HEK293 (cell line): Measurements from ENCODE around the gene KLK4.

Source experiments
- CTCF ChIA-PET: fragments of 350-600 bp; formaldehyde crosslinking; extraction: SDS; loops from one replicate; lab custom pipeline; 2021; ENCODE audit warnings: antibody characterized with exemption; lab: Yijun Ruan, JAX
- POLR2A ChIA-PET: fragments of 300-600 bp; formaldehyde crosslinking; extraction: SDS; loops from one replicate; lab custom pipeline; 2020; ENCODE audit warnings: antibody characterized with exemption, inconsistent platforms; lab: Yijun Ruan, JAX
- H3K27ac ChIP-seq: fragments of 200-500 bp; sonication (Bioruptor generic); 2 replicates; pipeline ENCODE4 v1.5.1; 2014; ENCODE audit warnings: low read depth, low read length, control low read depth, inconsistent platforms; ENCODE audit errors: extremely low read depth
- H3K36me3 ChIP-seq, 2 experiments: fragments of 200-500 bp in 1 of 2; sonication (Bioruptor generic) in 1 of 2; 1 replicate in 1 of 2; 2 replicates in 1 of 2; pipeline ENCODE4 v1.5.1; 2014 to 2017; ENCODE audit warnings: inconsistent platforms in 2 of 2, low read length in 2 of 2; ENCODE audit not compliant: control insufficient read depth in 2 of 2, insufficient read depth in 1 of 2
- H3K4me1 ChIP-seq: fragments of 200-500 bp; sonication (Bioruptor generic); 2 replicates; pipeline ENCODE4 v1.5.1; 2014; ENCODE audit warnings: mild to moderate bottlenecking, low read length, inconsistent platforms; ENCODE audit not compliant: control insufficient read depth, insufficient read depth
- H3K4me3 ChIP-seq: 2 replicates; pipeline ENCODE4 v1.5.1; 2011; ENCODE audit warnings: low read depth, mild to moderate bottlenecking, control low read depth, low read length, moderate library complexity
- H3K9me3 ChIP-seq: fragments of 200-500 bp; sonication (Bioruptor generic); 2 replicates; pipeline ENCODE4 v1.5.1; 2014; ENCODE audit warnings: low read depth, low read length, inconsistent platforms; ENCODE audit not compliant: control insufficient read depth, insufficient read depth
- EGR2 ChIP-seq: fragments of 450-650 bp; formaldehyde crosslinking; IDR thresholded peaks from 2 replicates; pipeline ENCODE4 v1.5.1; 2016; ENCODE audit warnings: low read depth, missing biosample characterization, missing genetic modification characterization
- FEZF1 ChIP-seq: fragments of 450-650 bp; formaldehyde crosslinking; IDR thresholded peaks from 2 replicates; pipeline ENCODE4 v1.5.1; 2016; ENCODE audit warnings: missing biosample characterization, missing genetic modification characterization
- MEIS1 ChIP-seq: sonication (generic); formaldehyde crosslinking; IDR thresholded peaks from 2 replicates; pipeline ENCODE4 v1.8.1; 2022; ENCODE audit warnings: missing genetic modification reagents, mild to moderate bottlenecking, borderline replicate concordance
- ZBTB17 ChIP-seq: fragments of 450-650 bp; formaldehyde crosslinking; IDR thresholded peaks from 2 replicates; pipeline ENCODE4 v1.5.1; 2016; ENCODE audit warnings: missing biosample characterization, missing genetic modification characterization
- ZFHX2 ChIP-seq: fragments of 450-650 bp; formaldehyde crosslinking; conservative IDR thresholded peaks from 2 replicates; pipeline ENCODE4 v1.5.1; 2016; ENCODE audit warnings: missing biosample characterization, missing genetic modification characterization
- ZIC2 ChIP-seq: fragments of 450-650 bp; formaldehyde crosslinking; IDR thresholded peaks from 2 replicates; pipeline ENCODE4 v1.5.1; 2016; ENCODE audit warnings: missing biosample characterization, missing genetic modification characterization
- ZNF10 ChIP-seq: fragments of 450-650 bp; formaldehyde crosslinking; IDR thresholded peaks from 2 replicates; pipeline ENCODE4 v1.5.1; 2017; ENCODE audit warnings: missing biosample characterization, missing genetic modification characterization
- ZNF214 ChIP-seq: fragments of 450-650 bp; formaldehyde crosslinking; IDR thresholded peaks from 2 replicates; pipeline ENCODE4 v1.5.1; 2017; ENCODE audit warnings: missing biosample characterization, mild to moderate bottlenecking, missing genetic modification characterization, borderline replicate concordance
- ZNF350 ChIP-seq: fragments of 450-650 bp; formaldehyde crosslinking; IDR thresholded peaks from 2 replicates; pipeline ENCODE4 v1.5.0; 2017; ENCODE audit warnings: missing biosample characterization, mild to moderate bottlenecking, missing genetic modification characterization
- ZNF394 ChIP-seq: fragments of 450-650 bp; formaldehyde crosslinking; IDR thresholded peaks from 2 replicates; pipeline ENCODE4 v1.5.1; 2016; ENCODE audit warnings: missing biosample characterization, missing genetic modification characterization, mild to moderate bottlenecking, moderate library complexity, borderline replicate concordance
- ZNF529 ChIP-seq: fragments of 450-650 bp; formaldehyde crosslinking; IDR thresholded peaks from 2 replicates; pipeline ENCODE4 v1.5.1; 2017; ENCODE audit warnings: missing genetic modification characterization, missing biosample characterization; ENCODE audit not compliant: insufficient replicate concordance
- ZNF707 ChIP-seq: fragments of 450-650 bp; formaldehyde crosslinking; IDR thresholded peaks from 2 replicates; pipeline ENCODE4 v1.5.1; 2016; ENCODE audit warnings: missing biosample characterization, missing genetic modification characterization
- ZXDB ChIP-seq: fragments of 450-650 bp; formaldehyde crosslinking; IDR thresholded peaks from 2 replicates; pipeline ENCODE4 v1.5.1; 2016; ENCODE audit warnings: missing biosample characterization, missing genetic modification characterization
- TF ChIP-seq, protein P1 (sequence below): IDR thresholded peaks from 2 replicates; pipeline ENCODE4 v1.6.1; 2011; ENCODE audit warnings: mild to moderate bottlenecking, low read depth, low read length, borderline replicate concordance
- TF ChIP-seq, protein P2 (sequence below): fragments of 450-650 bp; formaldehyde crosslinking; IDR thresholded peaks from 2 replicates; pipeline ENCODE4 v1.5.1; 2016; ENCODE audit warnings: missing biosample characterization, missing genetic modification characterization
- TF ChIP-seq, protein P3 (sequence below): sonication (generic); formaldehyde crosslinking; IDR thresholded peaks from 2 replicates; pipeline ENCODE4 v1.8.1; 2022; ENCODE audit warnings: mild to moderate bottlenecking, moderate library complexity, missing genetic modification reagents
- TF ChIP-seq, protein P4 (sequence below): fragments of 450-650 bp; formaldehyde crosslinking; IDR thresholded peaks from 2 replicates; pipeline ENCODE4 v1.5.0; 2017; ENCODE audit warnings: missing biosample characterization, missing genetic modification characterization, borderline replicate concordance
- TF ChIP-seq, protein P5 (sequence below): fragments of 450-650 bp; formaldehyde crosslinking; conservative IDR thresholded peaks from 2 replicates; pipeline ENCODE4 v1.5.1; 2016; ENCODE audit warnings: low read depth, missing biosample characterization, missing genetic modification characterization
- TF ChIP-seq, protein P6 (sequence below): fragments of 450-650 bp; formaldehyde crosslinking; IDR thresholded peaks from 2 replicates; pipeline ENCODE4 v1.5.1; 2016; ENCODE audit warnings: missing biosample characterization, missing genetic modification characterization

Gene KLK4

DNA sequence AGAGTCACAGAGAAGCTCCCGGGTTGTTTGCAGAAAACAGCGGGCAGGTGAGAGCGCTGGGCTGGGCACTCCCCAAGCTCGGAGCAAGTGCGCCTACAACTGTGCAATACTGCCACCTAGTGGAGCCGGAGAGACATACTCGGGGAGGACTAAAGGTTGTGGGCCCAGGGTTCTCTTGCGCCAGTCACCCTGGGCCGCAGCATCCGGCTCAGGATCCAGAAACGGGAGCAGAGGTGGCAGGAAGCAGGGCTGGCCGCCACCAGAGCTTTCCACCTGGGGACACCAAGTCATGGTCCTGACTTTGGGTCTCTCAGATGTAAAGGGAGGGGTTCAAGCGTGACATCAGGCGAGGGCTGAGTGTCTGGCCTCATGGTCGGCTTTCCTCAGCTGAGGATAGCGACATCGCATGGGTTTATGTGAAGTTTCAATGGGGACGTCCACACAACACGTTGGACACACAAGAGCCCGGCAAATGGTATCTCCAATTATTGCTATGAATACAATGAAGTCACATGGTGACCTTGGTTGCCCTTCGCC is 11.2 kb upstream of the KLK4 start (continued):
- TF ChIP-seq, protein P1, sequence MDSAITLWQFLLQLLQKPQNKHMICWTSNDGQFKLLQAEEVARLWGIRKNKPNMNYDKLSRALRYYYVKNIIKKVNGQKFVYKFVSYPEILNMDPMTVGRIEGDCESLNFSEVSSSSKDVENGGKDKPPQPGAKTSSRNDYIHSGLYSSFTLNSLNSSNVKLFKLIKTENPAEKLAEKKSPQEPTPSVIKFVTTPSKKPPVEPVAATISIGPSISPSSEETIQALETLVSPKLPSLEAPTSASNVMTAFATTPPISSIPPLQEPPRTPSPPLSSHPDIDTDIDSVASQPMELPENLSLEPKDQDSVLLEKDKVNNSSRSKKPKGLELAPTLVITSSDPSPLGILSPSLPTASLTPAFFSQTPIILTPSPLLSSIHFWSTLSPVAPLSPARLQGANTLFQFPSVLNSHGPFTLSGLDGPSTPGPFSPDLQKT = no peak
- no peak for TF ChIP-seq MEIS1 (CRISPR knock-in tag)
- TF ChIP-seq ZNF529 (tag by site-specific recombination) = no peak
- TF ChIP-seq, protein P2, sequence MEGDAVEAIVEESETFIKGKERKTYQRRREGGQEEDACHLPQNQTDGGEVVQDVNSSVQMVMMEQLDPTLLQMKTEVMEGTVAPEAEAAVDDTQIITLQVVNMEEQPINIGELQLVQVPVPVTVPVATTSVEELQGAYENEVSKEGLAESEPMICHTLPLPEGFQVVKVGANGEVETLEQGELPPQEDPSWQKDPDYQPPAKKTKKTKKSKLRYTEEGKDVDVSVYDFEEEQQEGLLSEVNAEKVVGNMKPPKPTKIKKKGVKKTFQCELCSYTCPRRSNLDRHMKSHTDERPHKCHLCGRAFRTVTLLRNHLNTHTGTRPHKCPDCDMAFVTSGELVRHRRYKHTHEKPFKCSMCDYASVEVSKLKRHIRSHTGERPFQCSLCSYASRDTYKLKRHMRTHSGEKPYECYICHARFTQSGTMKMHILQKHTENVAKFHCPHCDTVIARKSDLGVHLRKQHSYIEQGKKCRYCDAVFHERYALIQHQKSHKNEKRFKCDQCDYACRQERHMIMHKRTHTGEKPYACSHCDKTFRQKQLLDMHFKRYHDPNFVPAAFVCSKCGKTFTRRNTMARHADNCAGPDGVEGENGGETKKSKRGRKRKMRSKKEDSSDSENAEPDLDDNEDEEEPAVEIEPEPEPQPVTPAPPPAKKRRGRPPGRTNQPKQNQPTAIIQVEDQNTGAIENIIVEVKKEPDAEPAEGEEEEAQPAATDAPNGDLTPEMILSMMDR = peak; percentile 84
- TF ChIP-seq ZBTB17 (tag by site-specific recombination) = peak; percentile 12; the same call in 1 of the 2 replicates
- no peak for TF ChIP-seq ZNF214 (tag by site-specific recombination)

DNA sequence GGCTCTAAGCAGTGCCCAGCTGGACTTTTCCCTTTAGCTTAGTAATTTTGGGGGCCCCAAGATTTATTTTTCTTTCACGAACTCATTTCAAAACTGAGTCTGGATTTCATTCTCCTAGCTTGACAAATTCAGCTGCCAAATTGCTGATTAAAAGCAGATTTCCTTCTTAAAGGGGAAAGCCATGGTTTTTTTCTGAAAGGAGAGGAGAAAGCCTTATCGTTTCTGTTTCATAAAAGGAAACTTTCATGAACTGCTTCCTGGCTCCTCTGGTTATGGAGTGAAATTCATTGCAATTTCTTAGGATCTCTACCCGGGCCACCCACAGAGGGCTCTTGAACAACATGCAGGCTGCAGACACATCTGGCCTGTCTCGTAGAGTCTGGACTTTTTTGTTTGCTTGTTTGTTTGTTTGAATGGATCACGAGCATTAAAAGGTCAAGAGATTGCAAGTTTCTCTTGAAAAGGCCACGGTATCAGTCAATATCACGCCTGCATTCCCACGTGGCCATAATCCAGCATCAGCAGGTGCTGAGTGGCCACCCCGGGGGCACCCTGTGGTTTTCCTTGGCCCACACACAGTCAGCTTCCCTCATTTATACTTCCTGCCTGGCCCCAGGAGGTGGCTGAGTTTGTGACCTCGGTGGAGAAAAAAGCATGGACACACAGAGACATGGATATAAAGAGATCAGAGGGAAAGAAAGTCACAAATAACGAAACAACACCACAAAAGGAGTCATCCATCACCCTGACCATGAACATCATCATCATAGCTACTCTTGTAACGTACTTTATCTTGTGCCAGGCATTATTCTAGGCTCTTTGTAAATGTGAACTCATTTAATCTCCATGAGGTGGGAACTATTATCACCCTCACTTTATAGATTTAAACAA is 10.5 kb upstream of the KLK4 start:
- no peak overlapping the region for H3K27ac ChIP-seq
- H3K36me3 ChIP-seq = no peaks in the 10 kb centered on the region
- ChIA-PET CTCF (interaction anchor here (0.6 to 5.2 kb wide), 60 partner anchors 9 to 1419 kb away, joined by 3 to 79 read pairs (median 5); partner anchors contain the start of genes ACP4, KLK1, KLK15 and KLK4), POLR2A (interaction anchor here (0.5 to 1.8 kb wide), 4 partner anchors 39 to 197 kb away, joined by 3 to 31 read pairs (median 12); no protein-coding TSS in a partner anchor)
- no peaks in the 10 kb centered on the region for H3K9me3 ChIP-seq
- H3K4me3 ChIP-seq = no peak overlapping the region
- H3K4me1 ChIP-seq = peaks cover 3% of the 10 kb centered on the region
- TF ChIP-seq ZFHX2 (tag by site-specific recombination) = peak; percentile 56
- peak; percentile 82 for TF ChIP-seq ZNF10 (tag by site-specific recombination)
- TF ChIP-seq EGR2 = peak; percentile 43
- TF ChIP-seq ZNF350 (tag by site-specific recombination) = no peak
- peak; percentile 99 for TF ChIP-seq ZIC2 (tag by site-specific recombination)
- TF ChIP-seq, protein P3, sequence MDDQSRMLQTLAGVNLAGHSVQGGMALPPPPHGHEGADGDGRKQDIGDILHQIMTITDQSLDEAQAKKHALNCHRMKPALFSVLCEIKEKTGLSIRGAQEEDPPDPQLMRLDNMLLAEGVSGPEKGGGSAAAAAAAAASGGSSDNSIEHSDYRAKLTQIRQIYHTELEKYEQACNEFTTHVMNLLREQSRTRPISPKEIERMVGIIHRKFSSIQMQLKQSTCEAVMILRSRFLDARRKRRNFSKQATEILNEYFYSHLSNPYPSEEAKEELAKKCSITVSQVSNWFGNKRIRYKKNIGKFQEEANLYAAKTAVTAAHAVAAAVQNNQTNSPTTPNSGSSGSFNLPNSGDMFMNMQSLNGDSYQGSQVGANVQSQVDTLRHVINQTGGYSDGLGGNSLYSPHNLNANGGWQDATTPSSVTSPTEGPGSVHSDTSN (CRISPR knock-in tag) = no peak
- TF ChIP-seq, protein P4, sequence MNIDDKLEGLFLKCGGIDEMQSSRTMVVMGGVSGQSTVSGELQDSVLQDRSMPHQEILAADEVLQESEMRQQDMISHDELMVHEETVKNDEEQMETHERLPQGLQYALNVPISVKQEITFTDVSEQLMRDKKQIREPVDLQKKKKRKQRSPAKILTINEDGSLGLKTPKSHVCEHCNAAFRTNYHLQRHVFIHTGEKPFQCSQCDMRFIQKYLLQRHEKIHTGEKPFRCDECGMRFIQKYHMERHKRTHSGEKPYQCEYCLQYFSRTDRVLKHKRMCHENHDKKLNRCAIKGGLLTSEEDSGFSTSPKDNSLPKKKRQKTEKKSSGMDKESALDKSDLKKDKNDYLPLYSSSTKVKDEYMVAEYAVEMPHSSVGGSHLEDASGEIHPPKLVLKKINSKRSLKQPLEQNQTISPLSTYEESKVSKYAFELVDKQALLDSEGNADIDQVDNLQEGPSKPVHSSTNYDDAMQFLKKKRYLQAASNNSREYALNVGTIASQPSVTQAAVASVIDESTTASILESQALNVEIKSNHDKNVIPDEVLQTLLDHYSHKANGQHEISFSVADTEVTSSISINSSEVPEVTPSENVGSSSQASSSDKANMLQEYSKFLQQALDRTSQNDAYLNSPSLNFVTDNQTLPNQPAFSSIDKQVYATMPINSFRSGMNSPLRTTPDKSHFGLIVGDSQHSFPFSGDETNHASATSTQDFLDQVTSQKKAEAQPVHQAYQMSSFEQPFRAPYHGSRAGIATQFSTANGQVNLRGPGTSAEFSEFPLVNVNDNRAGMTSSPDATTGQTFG (tag by site-specific recombination) = no peak
- no peak for TF ChIP-seq ZNF707 (tag by site-specific recombination)
- peak; percentile 19; the same call in 1 of the 2 replicates for TF ChIP-seq FEZF1 (tag by site-specific recombination)
- TF ChIP-seq ZNF394 (tag by site-specific recombination) = 0 out of 2 replicates have a peak, but pooled peaks have one; percentile 12
- TF ChIP-seq, protein P5, sequence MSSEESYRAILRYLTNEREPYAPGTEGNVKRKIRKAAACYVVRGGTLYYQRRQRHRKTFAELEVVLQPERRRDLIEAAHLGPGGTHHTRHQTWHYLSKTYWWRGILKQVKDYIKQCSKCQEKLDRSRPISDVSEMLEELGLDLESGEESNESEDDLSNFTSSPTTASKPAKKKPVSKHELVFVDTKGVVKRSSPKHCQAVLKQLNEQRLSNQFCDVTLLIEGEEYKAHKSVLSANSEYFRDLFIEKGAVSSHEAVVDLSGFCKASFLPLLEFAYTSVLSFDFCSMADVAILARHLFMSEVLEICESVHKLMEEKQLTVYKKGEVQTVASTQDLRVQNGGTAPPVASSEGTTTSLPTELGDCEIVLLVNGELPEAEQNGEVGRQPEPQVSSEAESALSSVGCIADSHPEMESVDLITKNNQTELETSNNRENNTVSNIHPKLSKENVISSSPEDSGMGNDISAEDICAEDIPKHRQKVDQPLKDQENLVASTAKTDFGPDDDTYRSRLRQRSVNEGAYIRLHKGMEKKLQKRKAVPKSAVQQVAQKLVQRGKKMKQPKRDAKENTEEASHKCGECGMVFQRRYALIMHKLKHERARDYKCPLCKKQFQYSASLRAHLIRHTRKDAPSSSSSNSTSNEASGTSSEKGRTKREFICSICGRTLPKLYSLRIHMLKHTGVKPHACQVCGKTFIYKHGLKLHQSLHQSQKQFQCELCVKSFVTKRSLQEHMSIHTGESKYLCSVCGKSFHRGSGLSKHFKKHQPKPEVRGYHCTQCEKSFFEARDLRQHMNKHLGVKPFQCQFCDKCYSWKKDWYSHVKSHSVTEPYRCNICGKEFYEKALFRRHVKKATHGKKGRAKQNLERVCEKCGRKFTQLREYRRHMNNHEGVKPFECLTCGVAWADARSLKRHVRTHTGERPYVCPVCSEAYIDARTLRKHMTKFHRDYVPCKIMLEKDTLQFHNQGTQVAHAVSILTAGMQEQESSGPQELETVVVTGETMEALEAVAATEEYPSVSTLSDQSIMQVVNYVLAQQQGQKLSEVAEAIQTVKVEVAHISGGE (tag by site-specific recombination) = no peak
- no peak for TF ChIP-seq ZXDB
- peak; percentile 33; the same call in 1 of the 2 replicates for TF ChIP-seq ZBTB17 (tag by site-specific recombination)
- TF ChIP-seq, protein P6, sequence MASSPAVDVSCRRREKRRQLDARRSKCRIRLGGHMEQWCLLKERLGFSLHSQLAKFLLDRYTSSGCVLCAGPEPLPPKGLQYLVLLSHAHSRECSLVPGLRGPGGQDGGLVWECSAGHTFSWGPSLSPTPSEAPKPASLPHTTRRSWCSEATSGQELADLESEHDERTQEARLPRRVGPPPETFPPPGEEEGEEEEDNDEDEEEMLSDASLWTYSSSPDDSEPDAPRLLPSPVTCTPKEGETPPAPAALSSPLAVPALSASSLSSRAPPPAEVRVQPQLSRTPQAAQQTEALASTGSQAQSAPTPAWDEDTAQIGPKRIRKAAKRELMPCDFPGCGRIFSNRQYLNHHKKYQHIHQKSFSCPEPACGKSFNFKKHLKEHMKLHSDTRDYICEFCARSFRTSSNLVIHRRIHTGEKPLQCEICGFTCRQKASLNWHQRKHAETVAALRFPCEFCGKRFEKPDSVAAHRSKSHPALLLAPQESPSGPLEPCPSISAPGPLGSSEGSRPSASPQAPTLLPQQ (tag by site-specific recombination) = no peak
